PC-9 (cell line): ENCODE data around the gene RRM2.
"Not testable (repeated sequence)": the region's sequence is repeated elsewhere in the genome, so short reads cannot be mapped to it uniquely, and the experiment has no call there.

Experiments
- CTCF ChIP-seq: fragments of 200-600 bp; sonication (generic); conservative IDR thresholded peaks from 2 replicates; pipeline ENCODE4 v1.6.1; 2017; ENCODE audit warnings: mixed run types, antibody characterized with exemption, mild to moderate bottlenecking, moderate library complexity
- EZH2 ChIP-seq: fragments of 200-600 bp; sonication (generic); IDR thresholded peaks from 2 replicates; pipeline ENCODE4 v1.8.0; 2017; ENCODE audit warnings: antibody characterized with exemption, low read depth

DNA sequence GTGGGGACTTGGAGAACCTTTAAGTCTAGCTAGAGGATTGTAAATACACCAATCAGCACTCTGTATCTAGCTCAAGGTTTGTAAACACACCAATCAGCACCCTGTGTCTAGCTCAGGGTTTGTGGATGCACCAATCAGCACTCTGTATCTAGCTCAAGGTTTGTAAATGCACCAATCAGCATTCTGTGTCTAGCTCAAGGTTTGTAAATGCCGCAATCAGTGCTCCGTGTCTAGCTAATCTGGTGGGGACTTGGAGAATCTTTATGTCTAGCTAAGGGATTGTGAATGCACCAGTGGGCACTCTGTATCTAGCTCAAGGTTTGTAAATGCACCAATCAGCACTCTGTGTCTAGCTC, 30.7 kb upstream of the RRM2 start:
- TF ChIP-seq CTCF, EZH2: not testable (repeated sequence)
